PFSK-1 (cell line): ENCODE data around the gene PPM1J.

Experiments
- FOXP2 ChIP-seq: optimal IDR thresholded peaks from 2 replicates; pipeline ENCODE3; 2011; ENCODE audit warnings: borderline replicate concordance, control low read depth, inconsistent platforms; ENCODE audit not compliant: insufficient read depth; ENCODE audit errors: extremely low read length, extremely low read depth
- POLR2AphosphoS5 ChIP-seq: IDR thresholded peaks from 2 replicates; pipeline ENCODE4 v1.6.1; 2012; ENCODE audit warnings: low read depth, mild to moderate bottlenecking, control low read depth, low read length, moderate library complexity
- REST ChIP-seq, 2 experiments: IDR thresholded peaks; 2 replicates each; pipeline versions ENCODE4 v1.6.1 to v1.8.0; 2011 to 2012; ENCODE audit warnings: low read depth in 2 of 2, low read length in 2 of 2, control low read depth in 1 of 2, inconsistent platforms in 1 of 2, mild to moderate bottlenecking in 1 of 2, moderate library complexity in 1 of 2; ENCODE audit not compliant: insufficient read depth in 1 of 2
- SIN3A ChIP-seq: IDR thresholded peaks from 2 replicates; pipeline ENCODE4 v1.6.1; 2012; ENCODE audit warnings: mild to moderate bottlenecking, low read length, moderate library complexity, borderline replicate concordance; ENCODE audit not compliant: insufficient read depth
- TAF1 ChIP-seq: IDR thresholded peaks from 2 replicates; pipeline ENCODE4 v1.6.1; 2012; ENCODE audit warnings: low read length, control low read depth, borderline replicate concordance; ENCODE audit not compliant: insufficient read depth

- no peak for TF ChIP-seq POLR2AphosphoS5
- no peak for TF ChIP-seq TAF1
- TF ChIP-seq SIN3A: no peak
- TF ChIP-seq REST (IDR thresholded peaks at IDR 0.05; ENCODE audit: insufficient read depth in 1 of 2, low read depth in 2 of 2, low read length in 2 of 2): no peak
- TF ChIP-seq FOXP2: no peak
These were observed 14.8 kb upstream of the PPM1J start for GRCh38 chr1:112729909-112730308.
